Epithelial cell of prostate (primary cell): Measurements from ENCODE around the gene MTHFD2L.
"Not testable (repeated sequence)": the region's sequence is repeated elsewhere in the genome, so short reads cannot be mapped to it uniquely, and the experiment has no call there.

Experiments used
- DNase-seq: peaks from one replicate; pipeline ENCODE4 v3.0.0-alpha.2; 2011; ENCODE audit warnings: low read depth, low spot score
- H3K27ac ChIP-seq: fragments of 450-650 bp; 2 replicates; pipeline ENCODE4 v1.5.1; 2017; ENCODE audit warnings: mild to moderate bottlenecking

Gene MTHFD2L

GRCh38 chr4:74324262-74324661 lies 166.3 kb downstream of the MTHFD2L start:
- DNase-seq = no peak
- no peak overlapping the region for H3K27ac ChIP-seq

DNA sequence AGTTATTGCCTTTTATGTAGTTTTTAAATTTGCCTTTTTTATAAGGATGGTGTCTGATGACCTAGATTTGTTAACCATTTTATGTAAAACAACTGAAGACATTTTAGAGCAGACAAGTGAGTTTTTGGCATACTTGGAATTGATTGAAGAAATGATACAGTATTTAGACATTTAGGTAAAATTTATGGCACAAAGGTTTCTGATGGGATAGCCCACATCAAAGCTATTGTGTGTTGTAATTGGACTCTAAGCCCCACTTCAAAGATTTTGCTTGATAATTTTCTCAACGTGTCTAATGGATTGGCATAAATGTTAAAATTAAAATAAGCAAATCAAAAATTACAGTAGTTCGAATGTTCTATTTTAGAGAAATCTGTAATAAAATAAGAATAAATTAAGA lies 168.0 kb downstream of the MTHFD2L start:
- H3K27ac ChIP-seq = no peak overlapping the region
- DNase-seq = no peak

GRCh38 chr4:74327762-74328161 lies 169.8 kb downstream of the MTHFD2L start:
- DNase-seq = no peak
- H3K27ac ChIP-seq = peak overlapping the region; percentile 91

DNA sequence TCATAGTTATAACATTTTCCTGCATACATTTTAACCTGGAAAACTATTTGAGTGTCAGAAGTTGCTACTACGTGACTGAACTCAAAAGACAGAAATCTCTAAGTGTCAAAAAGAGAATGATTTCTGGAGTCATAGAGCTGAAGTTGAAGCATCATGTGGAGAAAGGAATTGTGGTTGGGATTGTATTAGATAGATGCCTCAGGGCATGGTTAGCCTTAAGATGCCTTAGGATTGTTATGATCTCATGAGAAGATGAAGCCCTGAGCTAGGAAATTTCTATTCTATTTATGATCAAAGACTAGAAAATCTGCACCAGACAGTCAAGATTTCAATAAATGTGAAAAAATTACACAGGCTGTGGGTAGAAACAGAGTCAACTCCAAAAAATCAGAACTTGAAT lies 170.6 kb downstream of the MTHFD2L start:
- H3K27ac ChIP-seq = peak overlapping the region; percentile 91
- DNase-seq = no peak

DNA sequence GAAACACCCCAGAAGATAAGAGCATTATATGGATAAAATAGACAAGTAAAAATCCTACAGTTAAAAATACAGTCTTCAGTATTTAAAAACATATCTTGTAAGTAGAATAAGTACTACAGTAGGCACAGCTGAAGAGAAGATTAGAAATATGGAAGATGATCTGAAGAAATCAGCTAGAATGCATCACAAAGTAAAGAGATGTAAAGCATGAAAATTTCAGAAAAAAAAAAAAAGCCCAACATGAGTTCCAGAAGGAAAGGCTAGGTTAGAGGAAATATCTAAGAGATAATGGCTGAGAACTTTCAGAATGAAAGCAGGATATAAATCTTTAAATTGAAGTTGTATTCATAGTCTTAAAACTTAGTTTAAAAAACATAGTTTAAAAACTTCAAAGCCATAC lies 171.4 kb downstream of the MTHFD2L start:
- peak overlapping the region; percentile 91 for H3K27ac ChIP-seq

DNA sequence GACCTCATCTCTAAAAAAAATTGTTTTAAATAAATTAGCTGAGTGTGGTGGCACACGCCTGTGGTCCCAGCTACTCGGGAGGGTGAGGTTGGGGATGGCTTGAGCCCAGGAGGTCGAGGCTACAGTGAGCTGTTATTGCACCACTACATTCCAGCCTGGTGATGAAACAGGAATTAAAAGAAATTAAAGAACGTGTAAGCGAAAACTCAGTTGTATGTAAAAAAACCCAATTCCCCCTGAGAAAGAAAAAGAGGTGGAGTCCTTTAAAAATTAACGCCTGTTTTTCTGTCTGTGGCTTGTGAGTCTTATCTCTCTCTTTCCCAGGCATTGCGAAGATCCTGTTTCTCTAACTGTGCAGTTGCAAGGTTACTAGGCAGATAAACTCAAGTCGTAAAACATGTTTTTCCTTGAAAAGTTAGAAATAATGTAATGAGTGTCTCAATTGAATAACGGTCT lies 172.4 kb downstream of the MTHFD2L start:
- DNase-seq = no peak
- no peak overlapping the region for H3K27ac ChIP-seq

More for the DNA sequence above, 171.4 kb downstream of the MTHFD2L start:
- no peak for DNase-seq

DNA sequence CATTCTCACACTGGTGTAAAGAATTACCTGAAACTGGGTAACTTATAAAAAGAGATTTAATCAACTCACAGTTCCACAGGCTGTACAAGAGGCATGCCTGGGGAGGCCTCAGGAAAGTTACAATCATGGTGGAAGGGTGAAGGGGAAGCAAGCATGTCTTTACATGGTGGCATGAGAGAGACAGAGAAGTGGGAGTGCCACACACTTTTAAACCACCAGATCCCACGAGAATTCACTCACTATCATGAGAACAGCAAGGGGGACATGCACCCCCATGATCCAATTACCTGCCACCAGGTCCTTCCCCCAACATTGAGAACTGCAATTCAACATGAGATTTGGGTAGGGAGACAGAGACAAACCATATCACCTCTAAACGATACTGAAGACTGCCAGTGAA lies 173.3 kb downstream of the MTHFD2L start:
- DNase-seq = no peak
- no peak overlapping the region for H3K27ac ChIP-seq

- no peak overlapping the region for H3K27ac ChIP-seq
These were observed 174.0 kb downstream of the MTHFD2L start for GRCh38 chr4:74331944-74332343.

DNA sequence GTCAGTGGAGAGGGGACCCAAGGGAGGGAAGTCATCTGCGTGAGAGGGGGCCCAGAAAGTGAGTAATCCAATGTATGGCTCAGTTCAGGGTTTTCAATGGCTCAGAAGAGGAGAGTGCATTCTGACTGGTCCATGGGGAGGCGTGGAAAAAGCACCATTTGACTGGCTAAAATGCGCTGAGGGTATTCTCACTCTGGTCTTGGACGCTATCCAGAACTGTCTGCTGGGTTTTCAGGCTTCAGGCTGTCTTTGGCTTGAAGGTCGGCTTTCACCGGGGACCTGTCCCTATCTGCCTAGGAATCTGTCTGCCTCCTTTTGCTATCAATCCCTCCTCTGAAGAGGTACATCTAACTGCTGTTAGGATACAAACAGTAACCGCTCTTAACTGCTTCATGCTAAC lies 176.7 kb downstream of the MTHFD2L start:
- no peak for DNase-seq
- no peak overlapping the region for H3K27ac ChIP-seq

More at GRCh38 chr4:74331944-74332343, 174.0 kb downstream of the MTHFD2L start:
- no peak for DNase-seq

GRCh38 chr4:74335341-74336021 lies 177.6 kb downstream of the MTHFD2L start:
- no peak overlapping the region for H3K27ac ChIP-seq

DNA sequence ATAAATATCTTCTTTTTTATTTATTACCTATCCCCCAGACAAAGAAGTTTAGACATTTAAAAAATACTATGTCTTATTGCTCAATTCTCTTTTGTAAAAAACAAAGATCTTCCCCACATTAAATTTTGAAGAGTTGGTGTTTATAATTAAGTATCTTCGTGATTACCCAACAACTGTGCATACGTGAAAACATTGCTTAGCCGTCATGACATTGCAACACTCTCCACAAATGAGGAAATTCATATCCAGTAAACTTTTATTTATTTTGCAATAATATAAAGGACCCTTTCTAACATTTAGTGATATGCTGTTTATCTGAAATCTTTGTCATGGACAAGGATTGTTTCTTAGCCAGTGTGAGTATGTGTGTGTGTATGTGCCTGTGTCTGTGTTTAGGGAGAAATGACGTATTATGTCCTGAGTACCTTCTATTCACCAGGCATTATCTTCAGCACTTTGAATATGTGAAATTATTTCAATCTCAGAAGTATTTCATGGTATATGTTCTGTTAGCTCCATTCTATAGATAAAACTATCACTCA lies 180.9 kb downstream of the MTHFD2L start:
- no peak for DNase-seq

More at GRCh38 chr4:74335341-74336021, 177.6 kb downstream of the MTHFD2L start:
- DNase-seq = no peak

DNA sequence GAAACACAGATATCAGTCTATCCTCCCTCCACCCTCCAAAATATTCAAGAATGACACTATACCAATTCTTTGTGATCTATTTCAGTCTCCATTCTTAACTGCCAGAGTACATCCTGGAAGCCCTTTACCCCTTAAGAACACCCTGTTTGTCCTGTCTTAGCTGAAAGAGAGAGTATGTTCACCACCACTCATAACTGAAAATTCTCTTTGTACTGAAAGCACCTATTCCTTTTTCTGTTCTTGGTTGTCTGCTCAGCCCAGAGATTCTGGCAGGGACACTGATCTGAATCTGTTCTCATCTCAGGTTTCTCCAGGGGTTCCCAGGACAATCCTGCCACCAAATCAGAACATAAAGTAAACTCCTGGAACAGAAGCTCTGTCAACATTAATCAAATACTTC lies 181.6 kb downstream of the MTHFD2L start:
- H3K27ac ChIP-seq = no peak overlapping the region
- DNase-seq = no peak

More for the DNA sequence above, 180.9 kb downstream of the MTHFD2L start:
- no peak overlapping the region for H3K27ac ChIP-seq

DNA sequence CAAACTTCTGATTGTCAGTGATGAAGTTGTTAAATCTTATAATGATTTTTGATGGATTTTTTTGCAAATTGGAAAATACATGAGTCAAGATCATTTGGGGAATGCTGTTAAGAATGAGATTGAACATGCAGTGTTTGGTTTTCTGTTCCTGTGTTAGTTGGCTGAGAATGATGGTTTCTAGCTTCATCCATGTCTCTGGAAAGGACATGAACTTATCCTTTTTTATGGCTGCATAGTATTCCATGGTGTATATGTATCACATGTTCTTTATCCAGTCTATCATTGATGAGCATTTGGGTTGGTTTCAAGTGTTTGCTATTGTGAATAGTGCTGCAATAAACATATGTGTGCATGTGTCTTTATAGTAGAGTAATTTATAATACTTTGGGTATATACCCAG lies 182.5 kb downstream of the MTHFD2L start:
- DNase-seq, H3K27ac ChIP-seq: not testable (repeated sequence)

DNA sequence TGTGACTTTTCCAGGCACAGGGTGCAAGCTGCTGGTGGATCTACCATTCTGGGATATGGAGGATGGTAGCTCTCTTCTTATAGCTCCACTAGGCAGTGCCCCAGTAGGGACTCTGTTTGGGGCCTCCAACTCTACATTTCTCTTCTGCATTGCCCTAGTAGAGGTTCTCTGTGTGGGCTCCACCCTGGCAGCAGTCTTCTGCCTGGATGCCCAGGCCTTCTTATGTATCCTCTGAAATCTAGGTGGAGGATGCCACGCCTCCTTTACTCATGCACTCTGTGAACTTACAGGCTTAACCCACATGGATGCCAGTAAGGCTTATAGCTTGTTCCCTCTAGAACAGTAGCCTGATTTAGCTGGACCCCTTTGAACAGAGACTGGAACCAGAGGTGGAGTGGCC lies 186.1 kb downstream of the MTHFD2L start:
- H3K27ac ChIP-seq = no peak overlapping the region
- DNase-seq = no peak
